ENCODE measurements around the gene ACP1. TPM values are rescaled to one million over a fixed set of nuclear protein-coding genes. Genes with fewer than 3 reads are reported as not detected.

Gene ACP1
- total RNA-seq, 2 donors from 2014 or later: 111 to 144 TPM

- H3K27ac Mint-ChIP-seq: no peak overlapping the region
Observed at GRCh38 chr2:316381-316780, 51.6 kb downstream of the ACP1 start.

DNA sequence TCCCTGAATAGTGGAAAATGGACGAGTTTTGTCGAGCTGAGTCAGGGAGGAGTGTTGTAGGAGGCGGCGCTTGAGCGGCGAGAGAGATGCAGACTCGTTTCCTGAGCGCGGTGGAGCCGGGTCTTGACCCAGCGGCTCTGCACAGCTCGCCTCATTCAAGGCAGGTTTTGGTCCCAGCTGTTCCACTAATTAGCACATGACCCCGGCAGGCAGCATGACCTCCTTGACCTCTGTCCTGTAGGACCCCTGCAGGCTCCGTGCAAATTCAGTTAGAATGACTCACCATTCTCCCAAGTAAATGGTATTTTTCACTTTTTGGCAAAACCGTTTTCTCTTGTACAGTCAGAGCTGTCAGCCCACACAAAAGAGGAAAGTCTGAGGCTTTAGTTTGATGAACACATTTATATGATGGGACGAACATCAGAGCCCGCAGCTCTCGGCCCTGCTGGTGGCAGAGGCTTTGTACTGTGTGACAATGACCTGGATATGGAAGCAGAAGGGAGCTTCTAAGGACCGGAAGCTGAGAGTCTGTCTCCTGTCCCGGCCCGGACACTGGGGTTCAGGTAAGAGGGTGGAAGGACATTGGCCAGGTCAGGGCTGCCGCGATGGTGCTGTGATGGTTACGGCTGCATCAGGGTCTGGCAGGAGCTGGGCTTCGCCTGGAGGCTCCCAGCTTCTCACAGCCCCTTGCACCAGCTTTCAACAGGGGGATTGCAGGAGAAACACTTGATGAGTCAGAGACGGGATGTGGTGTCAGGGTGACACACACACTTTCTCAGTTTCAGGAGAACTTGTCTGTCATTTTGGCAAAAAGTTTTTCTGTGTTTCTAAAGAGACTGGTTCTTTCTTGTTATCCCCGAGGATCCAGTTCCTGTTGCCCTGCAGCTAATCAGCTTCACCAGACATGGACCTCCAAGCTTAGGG is 53.0 kb downstream of the ACP1 start:
- TF ChIP-seq CTCF (conservative IDR thresholded peaks at IDR 0.05): no peak
- H3K36me3 Mint-ChIP-seq (ENCODE audit: low read depth): no peaks in the 10 kb centered on the region

More at GRCh38 chr2:316381-316780, 51.6 kb downstream of the ACP1 start:
- Histone ChIP-seq H3K27ac (ENCODE audit: low read depth, low read length) (no peak overlapping the region), H3K4me3 (ENCODE audit: low read length) (no peak overlapping the region), H3K27me3 (ENCODE audit: control insufficient read depth, insufficient read depth, low read length, poor library complexity, severe bottlenecking) (no peaks in the 10 kb centered on the region), H3K36me3 (ENCODE audit: control insufficient read depth, insufficient read depth, low read length) (no peaks in the 10 kb centered on the region), H3K4me1 (ENCODE audit: control insufficient read depth, insufficient read depth, low read length) (no peaks in the 10 kb centered on the region), H3K9me3 (ENCODE audit: control insufficient read depth, low read length) (no peaks in the 10 kb centered on the region), H3K9ac (ENCODE audit: extremely low read depth, low read length, poor library complexity, severe bottlenecking) (no peak overlapping the region)
- H3K4me3 Mint-ChIP-seq: no peak overlapping the region
- H3K9me3 Mint-ChIP-seq: no peaks in the 10 kb centered on the region
- 95 to 96% methylated on average over 10 to 12 of the region's 12 CpGs for WGBS, 2 experiments (ENCODE audit: insufficient coverage in 1 of 2, insufficient read length in 1 of 2)
- no peaks in the 10 kb centered on the region for H3K27me3 Mint-ChIP-seq (ENCODE audit: insufficient read depth)
- no peaks in the 10 kb centered on the region for H3K36me3 Mint-ChIP-seq (ENCODE audit: low read depth)
- no peak for DNase-seq
- H3K4me1 Mint-ChIP-seq: no peaks in the 10 kb centered on the region
- TF ChIP-seq CTCF (conservative IDR thresholded peaks at IDR 0.05): no peak

DNA sequence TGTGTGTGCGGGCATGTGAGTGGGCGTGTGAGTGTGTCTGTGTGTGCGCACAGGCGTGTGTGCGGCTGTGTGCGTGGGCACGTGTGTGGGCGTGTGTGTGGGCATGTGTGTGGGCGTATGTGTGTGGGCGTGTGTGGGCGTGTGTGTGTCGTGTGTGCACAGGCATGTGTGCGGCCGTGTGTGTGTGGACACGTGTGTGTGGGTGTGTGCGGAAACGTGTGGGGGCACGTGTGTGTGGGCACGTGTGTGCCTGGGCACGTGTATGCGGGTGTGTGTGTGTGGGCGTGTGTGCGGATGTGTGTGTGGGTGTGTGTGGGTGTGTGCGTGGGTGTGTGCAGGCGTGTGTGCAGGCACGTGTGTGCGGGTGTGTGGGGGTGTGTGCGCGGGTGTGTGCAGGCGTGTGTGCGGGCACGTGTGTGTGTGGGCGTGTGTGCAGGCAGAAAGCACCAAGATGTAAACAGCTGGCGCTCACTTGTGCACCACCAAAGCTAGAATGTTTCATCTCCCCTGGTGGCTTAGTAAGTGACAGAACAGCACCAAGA is 54.4 kb downstream of the ACP1 start:
- Mint-ChIP-seq H3K4me1 (no peaks in the 10 kb centered on the region), H3K27me3 (ENCODE audit: insufficient read depth) (peaks cover 2% of the 10 kb centered on the region), H3K4me3 (no peak overlapping the region), H3K9me3 (no peaks in the 10 kb centered on the region), H3K36me3 (ENCODE audit: low read depth) (no peaks in the 10 kb centered on the region), H3K27ac (no peak overlapping the region)
- no peak for DNase-seq
- Histone ChIP-seq H3K9ac (ENCODE audit: extremely low read depth, low read length, poor library complexity, severe bottlenecking) (no peak overlapping the region), H3K4me1 (ENCODE audit: control insufficient read depth, insufficient read depth, low read length) (no peaks in the 10 kb centered on the region), H3K9me3 (ENCODE audit: control insufficient read depth, low read length) (no peaks in the 10 kb centered on the region), H3K36me3 (ENCODE audit: control insufficient read depth, insufficient read depth, low read length) (no peaks in the 10 kb centered on the region), H3K27me3 (ENCODE audit: control insufficient read depth, insufficient read depth, low read length, poor library complexity, severe bottlenecking) (no peaks in the 10 kb centered on the region), H3K27ac (ENCODE audit: low read depth, low read length) (no peak overlapping the region), H3K4me3 (ENCODE audit: low read length) (no peak overlapping the region)
- WGBS, 2 experiments (ENCODE audit: insufficient coverage in 1 of 2, insufficient read length in 1 of 2): 91% methylated on average over 6 to 30 of the region's 34 CpGs
- no peak for TF ChIP-seq CTCF (conservative IDR thresholded peaks at IDR 0.05)

More for the DNA sequence above, 53.0 kb downstream of the ACP1 start:
- Histone ChIP-seq H3K4me3 (ENCODE audit: low read length) (no peak overlapping the region), H3K27ac (ENCODE audit: low read depth, low read length) (peak overlapping the region; percentile 74), H3K36me3 (ENCODE audit: control insufficient read depth, insufficient read depth, low read length) (no peaks in the 10 kb centered on the region), H3K9ac (ENCODE audit: extremely low read depth, low read length, poor library complexity, severe bottlenecking) (no peak overlapping the region), H3K9me3 (ENCODE audit: control insufficient read depth, low read length) (no peaks in the 10 kb centered on the region), H3K4me1 (ENCODE audit: control insufficient read depth, insufficient read depth, low read length) (no peaks in the 10 kb centered on the region), H3K27me3 (ENCODE audit: control insufficient read depth, insufficient read depth, low read length, poor library complexity, severe bottlenecking) (no peaks in the 10 kb centered on the region)
- Mint-ChIP-seq H3K4me3 (no peak overlapping the region), H3K4me1 (no peaks in the 10 kb centered on the region), H3K27ac (peak overlapping the region; percentile 45), H3K9me3 (no peaks in the 10 kb centered on the region), H3K27me3 (ENCODE audit: insufficient read depth) (peaks cover 2% of the 10 kb centered on the region)
- 44 to 75% methylated on average over 21 to 27 of the region's 27 CpGs for WGBS, 2 experiments (ENCODE audit: insufficient coverage in 1 of 2, insufficient read length in 1 of 2)
- peak; percentile 71 for DNase-seq

Data from endodermal cell (in vitro differentiated cells).